HK-2 (cell line): Measurements from ENCODE around the gene GDE1.

Experiments used
- DNase-seq: peaks from one replicate; pipeline ENCODE4 v3.0.0-alpha.2; 2018; ENCODE audit not compliant: unreplicated experiment

Gene GDE1

DNA sequence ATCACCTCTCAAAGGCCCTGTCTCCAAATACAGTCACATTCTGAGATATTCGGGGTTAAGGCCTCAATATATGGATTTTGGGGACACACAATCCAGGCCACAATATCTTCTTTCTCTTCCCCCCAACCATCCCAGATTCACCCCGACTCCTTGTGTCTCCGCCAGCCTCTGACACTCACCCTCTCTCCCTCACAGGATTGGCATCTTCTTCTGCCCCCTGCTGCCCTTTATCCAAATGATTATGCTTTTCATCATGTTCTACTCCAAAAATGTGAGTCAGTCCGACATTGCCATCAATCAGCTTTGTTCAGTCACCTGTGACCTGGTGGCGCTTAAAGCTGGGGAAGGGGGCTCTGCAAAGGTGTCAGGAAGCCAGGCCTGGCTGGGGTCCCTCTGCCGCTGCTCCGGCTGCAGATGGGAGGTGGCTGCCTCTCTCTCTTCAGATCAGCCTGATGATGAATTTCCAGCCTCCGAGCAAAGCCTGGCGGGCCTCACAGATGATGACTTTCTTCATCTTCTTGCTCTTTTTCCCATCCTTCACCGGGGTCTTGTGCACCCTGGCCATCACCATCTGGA, 35.1 kb downstream of the GDE1 start:
- DNase-seq, result no peak

DNA sequence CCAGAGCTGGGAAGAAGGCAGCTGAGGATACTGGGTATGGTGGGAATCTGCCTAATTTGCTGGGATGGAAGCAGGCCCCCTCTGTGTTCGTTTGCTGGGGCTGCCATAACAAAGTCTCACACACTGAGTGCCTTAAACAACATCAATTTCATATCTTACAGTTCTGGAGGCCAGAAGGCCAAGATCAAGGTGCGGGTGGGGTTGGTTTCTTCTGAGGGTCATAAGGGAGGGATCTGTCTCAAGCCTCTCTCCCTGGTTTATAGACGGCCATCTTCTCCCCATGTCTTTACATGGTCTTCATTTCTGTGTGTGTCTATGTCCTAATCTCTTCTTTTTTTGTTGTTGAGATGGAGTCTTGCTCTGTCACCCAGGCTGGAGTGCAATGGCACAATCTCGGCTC, 35.8 kb downstream of the GDE1 start:
- DNase-seq, result no peak

DNA sequence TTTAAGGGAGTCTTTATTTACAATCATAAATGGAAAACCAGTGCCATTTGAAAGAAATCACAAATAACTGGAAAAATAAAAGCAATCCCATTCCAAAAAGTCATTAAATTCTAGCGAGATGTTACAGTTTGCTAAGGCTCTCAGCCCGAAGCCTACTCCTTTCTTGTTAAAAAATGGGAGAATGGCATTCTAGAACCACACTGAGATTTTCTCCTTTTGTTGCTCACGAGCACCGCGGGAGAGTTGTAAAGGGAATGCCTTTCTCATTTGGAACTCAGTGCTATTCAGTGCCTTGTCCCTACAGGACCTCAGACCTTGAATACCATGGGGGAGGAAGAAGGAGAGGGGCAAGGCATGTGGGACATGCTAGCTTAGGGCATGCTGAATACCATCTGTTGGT, 36.3 kb downstream of the GDE1 start:
- DNase-seq, result no peak

- no peak for DNase-seq
Measured at GRCh38 chr16:19484096-19484495, 37.8 kb downstream of the GDE1 start.

DNA sequence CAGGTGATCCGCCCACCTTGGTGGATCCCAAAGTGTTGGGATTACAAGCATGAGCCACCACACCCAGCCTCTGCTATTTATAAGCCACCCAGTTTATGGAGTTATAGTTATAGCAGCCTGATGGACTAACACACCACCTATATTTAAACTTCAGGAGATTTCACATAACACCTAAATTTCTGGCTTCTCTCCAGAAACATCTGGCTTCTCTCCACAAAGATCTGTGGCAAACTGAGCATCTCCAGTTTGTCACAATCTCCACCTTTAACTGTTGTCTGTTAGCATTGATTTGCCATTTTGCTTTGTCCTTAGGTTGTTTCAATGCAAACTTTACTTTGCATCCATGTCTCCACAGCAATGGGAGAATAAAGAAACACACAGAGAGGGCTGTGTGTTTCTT, 39.6 kb downstream of the GDE1 start:
- no peak for DNase-seq

DNA sequence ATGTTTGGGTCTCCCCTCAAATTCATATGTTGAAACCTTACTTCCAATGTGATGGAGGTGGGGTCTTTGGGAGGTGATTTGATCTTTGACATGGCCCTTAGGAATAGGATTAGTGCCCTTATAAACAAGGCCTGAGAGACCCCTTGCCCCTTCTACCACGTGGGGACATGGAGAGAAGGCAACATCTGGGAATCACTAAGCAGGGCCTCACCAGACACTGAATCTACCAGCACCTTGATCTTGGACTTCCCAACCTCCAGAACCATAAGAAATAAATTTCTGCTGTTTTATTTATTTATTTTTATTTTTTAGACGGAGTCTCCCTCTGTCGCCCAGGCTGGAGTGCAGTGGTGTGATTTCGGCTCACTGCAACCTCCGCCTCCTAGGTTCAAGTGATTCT, 40.1 kb downstream of the GDE1 start:
- no peak for DNase-seq

- no peak for DNase-seq
Measured at GRCh38 chr16:19481296-19481695, 40.6 kb downstream of the GDE1 start.

GRCh38 chr16:19479302-19479721, 42.6 kb downstream of the GDE1 start:
- DNase-seq, result no peak

GRCh38 chr16:19478505-19478904, 43.4 kb downstream of the GDE1 start:
- DNase-seq, result no peak

DNA sequence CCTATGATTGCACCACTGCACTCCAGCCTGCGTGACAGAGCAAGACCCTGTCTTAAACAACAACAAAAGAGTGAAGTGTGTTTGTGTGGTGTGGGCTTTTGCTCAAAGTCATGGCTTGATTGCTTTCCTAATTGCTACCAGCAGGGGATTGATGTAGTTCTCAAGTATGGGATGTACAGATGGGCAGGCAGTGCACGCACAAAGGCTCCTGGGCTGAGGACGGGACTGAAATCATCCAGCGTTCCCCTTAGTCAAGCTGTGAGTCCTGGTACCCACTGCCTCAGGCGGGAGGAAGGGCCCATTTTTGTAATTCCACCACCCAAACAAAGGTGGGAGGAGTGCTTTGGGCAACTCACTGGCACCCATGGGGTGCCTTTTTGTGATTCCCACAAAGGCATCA, 47.3 kb downstream of the GDE1 start:
- DNase-seq, result no peak

- DNase-seq, result no peak
Measured at GRCh38 chr16:19472482-19472881, 49.4 kb downstream of the GDE1 start.

DNA sequence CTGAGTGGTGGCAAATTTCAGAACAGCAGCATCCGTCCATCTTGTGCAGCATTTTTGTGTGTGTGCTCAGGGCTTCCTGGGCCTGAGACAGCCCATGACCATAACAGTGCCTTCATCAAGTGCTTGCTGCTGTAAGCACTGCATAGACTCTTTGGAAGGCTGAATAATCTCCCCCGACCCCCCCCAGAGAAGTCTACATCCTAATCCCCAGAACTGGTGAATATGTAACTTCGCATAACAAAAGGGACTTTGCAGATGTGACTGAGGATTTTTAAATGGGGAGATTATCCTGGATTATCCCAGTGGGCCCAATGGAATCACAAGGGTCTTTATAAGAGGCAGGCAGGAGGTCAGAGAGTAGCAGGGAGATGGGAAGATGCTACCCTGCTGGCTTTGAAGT, 53.6 kb downstream of the GDE1 start:
- no peak for DNase-seq

DNA sequence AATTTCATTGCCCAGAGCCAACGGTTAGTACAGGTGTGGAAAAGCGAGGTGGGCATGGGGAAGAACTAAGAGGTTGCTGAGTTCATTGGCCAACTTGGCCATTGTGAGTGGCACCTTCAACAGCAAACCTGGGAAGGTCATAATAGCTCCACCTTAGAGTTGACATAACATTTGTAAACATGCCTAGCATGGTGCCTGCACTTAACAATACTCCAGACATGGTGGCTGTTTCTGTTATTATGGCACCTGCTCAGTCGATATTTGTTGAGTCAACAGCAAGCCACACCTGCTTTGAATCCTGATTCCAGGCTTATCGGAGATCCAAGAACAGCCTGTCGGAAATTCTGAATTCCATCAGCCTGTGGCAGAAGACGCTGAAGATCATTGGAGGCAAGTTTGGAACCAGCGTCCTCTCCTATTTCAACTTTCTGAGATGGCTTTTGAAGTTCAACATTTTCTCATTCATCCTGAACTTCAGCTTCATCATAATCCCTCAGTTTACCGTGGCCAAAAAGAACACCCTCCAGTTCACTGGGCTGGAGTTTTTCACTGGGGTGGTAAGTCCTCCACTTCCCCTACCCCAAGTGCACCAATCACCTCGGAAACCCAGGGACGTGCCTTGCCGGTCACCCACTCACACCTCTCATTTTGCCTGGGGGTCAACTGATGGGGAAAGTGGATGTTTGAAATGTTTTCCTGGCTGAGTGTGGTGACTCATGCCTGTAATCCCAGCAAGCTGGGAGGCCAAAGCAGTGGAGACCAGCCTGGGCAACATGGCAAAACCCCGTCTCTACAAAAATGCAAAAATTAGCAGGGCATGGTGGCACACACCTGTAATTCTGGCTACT, 58.2 kb downstream of the GDE1 start:
- DNase-seq, result no peak

DNA sequence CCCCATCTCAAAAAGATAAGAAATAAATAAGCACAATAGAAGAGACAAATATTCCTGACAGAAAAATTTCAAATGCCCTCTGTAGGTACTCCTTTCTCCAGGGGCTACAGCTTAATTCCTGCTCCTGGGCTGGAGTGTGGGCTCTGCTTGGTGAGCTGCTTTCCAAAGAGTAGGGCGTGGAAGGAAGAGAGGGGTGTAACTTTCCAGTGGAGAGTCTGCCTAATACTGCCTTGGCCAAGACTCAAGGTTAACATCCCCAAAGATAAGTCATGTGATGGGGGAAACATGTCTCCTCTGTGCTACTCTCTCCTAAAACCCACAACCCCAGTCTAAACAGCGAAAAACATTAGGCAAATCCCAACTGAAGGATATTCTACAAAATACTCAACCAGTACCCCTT, 61.5 kb downstream of the GDE1 start:
- no peak for DNase-seq

DNA sequence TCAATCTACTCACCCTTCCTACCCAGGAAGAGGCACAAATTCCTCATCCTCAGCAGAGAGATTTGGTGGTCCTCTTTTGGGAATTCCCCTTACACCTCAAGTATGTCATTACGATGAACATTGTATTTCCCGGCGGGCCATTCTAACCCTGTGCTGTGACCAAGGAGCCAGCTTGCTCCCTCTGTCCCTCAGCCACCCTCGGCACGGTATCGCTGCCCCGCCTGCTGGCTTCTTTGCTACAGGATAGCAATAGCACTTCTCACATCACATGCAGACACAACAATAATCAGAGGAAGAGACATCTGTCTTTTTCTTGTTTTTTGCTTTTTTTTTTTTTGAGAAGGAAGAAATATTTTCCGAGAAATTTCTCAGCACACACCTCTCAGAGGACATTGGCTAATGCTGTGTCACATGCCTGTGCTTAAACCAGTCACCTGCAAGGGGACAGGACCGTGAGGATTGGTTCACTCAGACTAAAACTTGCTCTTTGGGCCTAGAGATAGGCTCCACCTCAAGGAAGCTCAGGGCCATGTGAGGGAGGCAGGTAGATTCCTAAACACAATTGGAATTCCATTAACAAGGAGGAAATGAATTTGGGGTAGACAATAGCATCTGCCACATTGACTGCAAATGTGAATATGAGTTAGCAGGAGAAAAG, 63.0 kb downstream of the GDE1 start:
- no peak for DNase-seq
